Measurements from ENCODE around the gene RBM20. TPM values are rescaled to one million over a fixed set of nuclear protein-coding genes. Genes with fewer than 3 reads are reported as not detected.

The RBM20 gene
- total RNA-seq, 4 donors from 2014 or later: 1.6 to 18.6 (median 3.2) TPM

DNA sequence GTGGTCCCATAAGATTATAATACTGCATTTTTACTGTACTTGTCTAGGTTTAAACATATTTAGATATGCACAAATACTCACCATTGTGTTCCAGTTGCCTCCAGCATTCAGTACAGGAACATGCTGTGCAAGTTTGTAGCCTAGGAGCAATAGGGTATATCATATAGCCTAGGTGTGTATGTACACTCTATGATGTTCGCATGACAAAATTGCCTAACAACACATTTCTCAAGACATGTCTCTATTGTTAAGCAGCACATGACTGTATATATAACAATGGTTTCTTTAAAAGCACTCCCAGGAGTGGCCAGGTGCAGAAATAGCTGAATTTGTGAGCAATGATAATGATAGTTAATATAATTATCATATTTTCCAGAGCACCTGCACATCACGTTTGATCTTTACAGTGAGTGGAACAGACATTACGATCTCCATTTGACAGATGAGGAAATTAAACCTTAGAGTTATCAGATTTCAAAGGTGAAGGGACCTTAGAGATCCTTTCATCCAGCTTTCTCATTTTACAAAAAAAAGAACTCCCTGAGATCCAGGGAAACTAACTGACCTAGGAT is 128.4 kb downstream of the RBM20 start:
- H3K9me3 ChIP-seq: no peaks in the 10 kb centered on the region
- no peaks in the 10 kb centered on the region for H3K27me3 ChIP-seq
- H3K27ac ChIP-seq: no peak overlapping the region
- H3K36me3 ChIP-seq: no peaks in the 10 kb centered on the region
- TF ChIP-seq POLR2A (IDR thresholded peaks at IDR 0.05): no peak
- no peak for TF ChIP-seq POLR2AphosphoS5 (IDR thresholded peaks at IDR 0.05)
- TF ChIP-seq EP300 (IDR thresholded peaks at IDR 0.05): no peak
- TF ChIP-seq, protein P1, sequence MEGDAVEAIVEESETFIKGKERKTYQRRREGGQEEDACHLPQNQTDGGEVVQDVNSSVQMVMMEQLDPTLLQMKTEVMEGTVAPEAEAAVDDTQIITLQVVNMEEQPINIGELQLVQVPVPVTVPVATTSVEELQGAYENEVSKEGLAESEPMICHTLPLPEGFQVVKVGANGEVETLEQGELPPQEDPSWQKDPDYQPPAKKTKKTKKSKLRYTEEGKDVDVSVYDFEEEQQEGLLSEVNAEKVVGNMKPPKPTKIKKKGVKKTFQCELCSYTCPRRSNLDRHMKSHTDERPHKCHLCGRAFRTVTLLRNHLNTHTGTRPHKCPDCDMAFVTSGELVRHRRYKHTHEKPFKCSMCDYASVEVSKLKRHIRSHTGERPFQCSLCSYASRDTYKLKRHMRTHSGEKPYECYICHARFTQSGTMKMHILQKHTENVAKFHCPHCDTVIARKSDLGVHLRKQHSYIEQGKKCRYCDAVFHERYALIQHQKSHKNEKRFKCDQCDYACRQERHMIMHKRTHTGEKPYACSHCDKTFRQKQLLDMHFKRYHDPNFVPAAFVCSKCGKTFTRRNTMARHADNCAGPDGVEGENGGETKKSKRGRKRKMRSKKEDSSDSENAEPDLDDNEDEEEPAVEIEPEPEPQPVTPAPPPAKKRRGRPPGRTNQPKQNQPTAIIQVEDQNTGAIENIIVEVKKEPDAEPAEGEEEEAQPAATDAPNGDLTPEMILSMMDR (IDR thresholded peaks at IDR 0.05): no peak
- H3K4me3 ChIP-seq: no peak overlapping the region
- peaks cover 12% of the 10 kb centered on the region for H3K4me1 ChIP-seq
- no peak for DNase-seq (ENCODE audit: low spot score in 2 of 2)
- 67% methylated on average over 3 of the region's 3 CpGs for WGBS

DNA sequence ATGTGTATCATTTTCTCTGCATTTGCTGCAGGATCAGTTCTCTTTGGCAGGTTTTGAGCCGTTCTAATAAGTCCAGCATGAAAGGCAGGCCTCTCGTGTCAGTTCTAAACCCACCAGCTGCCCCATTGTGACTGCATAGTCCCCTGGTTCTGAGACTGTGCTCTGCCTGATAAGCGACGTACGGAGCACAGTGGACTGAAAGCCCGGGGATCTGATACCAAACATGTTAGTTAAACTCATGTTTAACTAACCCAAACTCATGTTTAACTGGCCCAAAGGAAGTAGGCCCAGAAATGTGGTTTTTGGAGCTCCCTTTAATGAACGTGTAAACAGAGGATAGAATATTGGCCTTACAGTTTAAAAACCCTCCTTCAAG is 129.5 kb downstream of the RBM20 start:
- H3K27ac ChIP-seq: peak overlapping the region; percentile 52
- WGBS: 84% methylated on average over 7 of the region's 7 CpGs

DNA sequence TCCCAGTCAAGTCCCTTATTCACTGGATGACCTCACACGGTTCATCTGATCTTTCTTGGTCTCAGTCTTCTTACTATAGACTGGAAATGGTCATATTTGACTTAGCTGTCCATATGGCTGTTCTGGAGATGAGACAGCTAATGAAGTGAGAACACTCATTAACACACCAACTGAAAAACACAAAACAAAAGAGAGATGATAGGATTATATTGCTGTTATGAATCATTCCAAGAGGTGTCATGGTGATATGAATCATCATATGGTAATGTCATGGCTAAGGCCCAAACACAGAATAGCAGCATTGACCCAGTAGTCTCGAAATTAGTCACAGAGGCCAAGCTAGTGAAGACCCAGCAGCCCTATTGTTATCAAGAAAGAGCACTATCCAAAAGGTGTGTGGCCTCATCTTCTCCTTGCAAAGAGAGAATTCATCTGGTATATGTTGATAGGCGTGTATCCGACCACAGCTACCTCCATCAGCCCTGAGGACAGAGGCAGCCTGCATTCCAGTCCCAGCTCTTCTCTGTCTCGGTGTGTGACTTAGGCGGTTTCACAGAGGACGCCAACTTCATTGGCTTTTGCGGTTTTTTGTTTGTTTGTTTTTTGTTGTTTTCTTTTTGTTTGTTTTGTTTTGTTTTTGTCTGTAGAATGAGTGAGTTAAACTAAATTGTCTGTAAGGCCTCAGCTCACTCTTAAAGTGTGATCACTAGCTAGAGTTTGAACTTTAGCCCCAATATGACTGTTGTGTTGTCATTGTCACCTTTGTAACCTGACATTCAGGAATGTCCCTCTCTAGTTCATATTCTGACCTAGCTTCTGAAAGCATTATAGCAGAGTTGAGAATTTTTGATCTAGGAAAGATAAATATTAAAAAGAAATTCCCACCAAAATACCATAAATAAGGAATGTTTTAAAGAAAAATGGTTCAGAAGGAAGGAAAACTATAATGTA is 130.2 kb downstream of the RBM20 start:
- WGBS: 61% methylated on average over 8 of the region's 8 CpGs
- DNase-seq (ENCODE audit: low spot score in 2 of 2): no peak
- TF ChIP-seq EP300 (IDR thresholded peaks at IDR 0.05) (no peak), POLR2A (IDR thresholded peaks at IDR 0.05) (no peak), POLR2AphosphoS5 (IDR thresholded peaks at IDR 0.05) (no peak)
- TF ChIP-seq, protein P1 (IDR thresholded peaks at IDR 0.05): no peak

More for the DNA sequence above, 129.5 kb downstream of the RBM20 start:
- Histone ChIP-seq H3K36me3 (no peaks in the 10 kb centered on the region), H3K9me3 (no peaks in the 10 kb centered on the region), H3K4me3 (no peak overlapping the region), H3K4me1 (peaks cover 17% of the 10 kb centered on the region), H3K27me3 (no peaks in the 10 kb centered on the region)
- DNase-seq (ENCODE audit: low spot score in 2 of 2): no peak
- TF ChIP-seq, protein P1 (IDR thresholded peaks at IDR 0.05): no peak
- TF ChIP-seq EP300 (IDR thresholded peaks at IDR 0.05) (no peak), POLR2AphosphoS5 (IDR thresholded peaks at IDR 0.05) (no peak), POLR2A (IDR thresholded peaks at IDR 0.05) (no peak)

DNA sequence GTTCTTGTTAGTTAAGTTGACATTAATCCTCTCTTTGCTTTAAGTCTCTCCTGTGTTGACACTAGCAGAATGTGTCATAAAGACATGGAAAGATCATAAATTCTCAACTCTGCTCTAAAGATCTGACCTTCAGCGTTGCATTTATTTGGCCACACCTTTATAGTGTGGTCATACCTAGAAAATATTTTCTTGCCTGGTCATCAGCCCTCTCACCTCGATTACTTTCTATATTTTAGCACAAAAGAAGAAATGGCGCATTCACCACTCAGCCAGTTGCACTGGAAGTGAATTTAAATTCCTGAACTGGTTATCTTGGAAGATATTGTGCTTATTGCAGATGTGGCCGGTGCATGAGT is 130.9 kb downstream of the RBM20 start:
- DNase-seq (ENCODE audit: low spot score in 2 of 2): no peak
- H3K4me3 ChIP-seq: no peak overlapping the region
- no peaks in the 10 kb centered on the region for H3K27me3 ChIP-seq
- WGBS: 93% methylated on average over 4 of the region's 4 CpGs
- peaks cover 17% of the 10 kb centered on the region for H3K4me1 ChIP-seq
- H3K36me3 ChIP-seq: no peaks in the 10 kb centered on the region
- TF ChIP-seq POLR2AphosphoS5 (IDR thresholded peaks at IDR 0.05) (no peak), EP300 (IDR thresholded peaks at IDR 0.05) (no peak), POLR2A (IDR thresholded peaks at IDR 0.05) (no peak)
- TF ChIP-seq, protein P1 (IDR thresholded peaks at IDR 0.05): no peak
- H3K9me3 ChIP-seq: no peaks in the 10 kb centered on the region
- H3K27ac ChIP-seq: no peak overlapping the region

More for the DNA sequence above, 130.2 kb downstream of the RBM20 start:
- Histone ChIP-seq H3K4me3 (no peak overlapping the region), H3K4me1 (peaks cover 17% of the 10 kb centered on the region), H3K27me3 (no peaks in the 10 kb centered on the region), H3K36me3 (no peaks in the 10 kb centered on the region), H3K9me3 (no peaks in the 10 kb centered on the region), H3K27ac (peak overlapping the region; percentile 52)

DNA sequence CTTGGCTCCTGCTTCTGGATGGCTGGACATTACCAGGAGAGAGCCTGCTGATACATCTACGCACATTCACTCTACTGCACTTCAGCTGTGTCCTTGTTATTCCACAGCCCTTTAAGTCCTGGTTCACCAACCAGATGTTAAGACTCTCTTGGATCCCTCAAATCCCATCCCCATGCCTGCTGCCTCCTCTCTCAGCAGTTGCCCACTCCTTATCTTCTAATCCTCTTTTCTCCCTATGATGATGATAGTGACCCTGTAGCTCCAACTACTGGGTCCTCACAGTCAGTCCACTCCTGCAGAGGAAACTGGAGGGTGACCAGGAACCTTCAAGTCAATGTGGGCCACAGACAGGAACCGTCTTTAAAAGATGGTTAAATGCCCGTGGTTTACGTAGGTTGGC is 131.3 kb downstream of the RBM20 start:
- H3K36me3 ChIP-seq: no peaks in the 10 kb centered on the region
- WGBS: 89% methylated on average over 4 of the region's 4 CpGs
- no peaks in the 10 kb centered on the region for H3K9me3 ChIP-seq
- no peaks in the 10 kb centered on the region for H3K27me3 ChIP-seq
- peaks cover 17% of the 10 kb centered on the region for H3K4me1 ChIP-seq
- TF ChIP-seq POLR2AphosphoS5 (IDR thresholded peaks at IDR 0.05): no peak
- TF ChIP-seq EP300 (IDR thresholded peaks at IDR 0.05): no peak
- TF ChIP-seq POLR2A (IDR thresholded peaks at IDR 0.05): no peak
- TF ChIP-seq, protein P1 (IDR thresholded peaks at IDR 0.05): no peak
- no peak overlapping the region for H3K4me3 ChIP-seq
- no peak overlapping the region for H3K27ac ChIP-seq
- DNase-seq (ENCODE audit: low spot score in 2 of 2): no peak

Measured in suprapubic skin (tissue), 4 donors.